PC-3 (cell line): ENCODE data around the gene REPS2. TPM values are rescaled to one million over a fixed set of nuclear protein-coding genes. Genes with fewer than 3 reads are reported as not detected.

Experiments used
- ATAC-seq: fragments of 200-7000 bp; cut with Tn5 transposase; 2 replicates; pipeline ENCODE4 v1.9.1; 2020; ENCODE audit warnings: mild to moderate bottlenecking, moderate library complexity
- BruUV-seq: library from RNA; stranded (reverse); fragments of 400-500 nt; replicated peaks from 2 replicates; lab custom pipeline; 2021; lab: Mats Ljungman, UMichigan
- CTCF ChIA-PET: fragments of 300-600 bp; sonication (Branson Sonifier 250); formaldehyde crosslinking; loops from one replicate; lab custom pipeline; 2022; ENCODE audit warnings: antibody characterized with exemption; lab: Charles Lee
- POLR2A ChIA-PET: fragments of 300-600 bp; sonication (Branson Sonifier 250); formaldehyde crosslinking; loops from one replicate; lab custom pipeline; 2022; ENCODE audit warnings: antibody characterized with exemption; ENCODE audit not compliant: unreplicated experiment; lab: Charles Lee
- DNase-seq: peaks from one replicate; pipeline ENCODE4 v3.0.0-alpha.2; 2015
- H2AFZ ChIP-seq: fragments of 300-600 bp; sonication (generic); 2 replicates; pipeline ENCODE4 v1.6.0; 2016; ENCODE audit warnings: antibody characterized with exemption, low read length
- H3F3A ChIP-seq: fragments of 300-600 bp; sonication (generic); one replicate; pipeline ENCODE4 v1.6.0; 2017; ENCODE audit warnings: antibody characterized with exemption, low read length, control low read depth, mild to moderate bottlenecking; ENCODE audit not compliant: unreplicated experiment
- H3K27ac ChIP-seq: fragments of 300-600 bp; sonication (generic); 2 replicates; pipeline ENCODE4 v1.5.1; 2016; ENCODE audit warnings: mild to moderate bottlenecking, low read length
- H3K27me3 ChIP-seq: fragments of 300-600 bp; sonication (generic); 2 replicates; pipeline ENCODE4 v1.6.1; 2016; ENCODE audit warnings: low read length, mixed read lengths
- H3K36me3 ChIP-seq: fragments of 300-600 bp; sonication (generic); 2 replicates; pipeline ENCODE4 v1.6.1; 2016; ENCODE audit warnings: low read depth, mixed run types, low read length, mixed read lengths
- H3K4me1 ChIP-seq: fragments of 300-600 bp; sonication (generic); 2 replicates; pipeline ENCODE4 v1.5.1; 2016; ENCODE audit warnings: low read length; ENCODE audit not compliant: insufficient read depth
- H3K4me2 ChIP-seq: fragments of 300-600 bp; sonication (generic); 2 replicates; pipeline ENCODE4 v1.6.0; 2016; ENCODE audit warnings: low read length
- H3K4me3 ChIP-seq: fragments of 300-600 bp; sonication (generic); 2 replicates; pipeline ENCODE4 v1.5.1; 2016; ENCODE audit warnings: mild to moderate bottlenecking, low read length, mixed read lengths
- H3K79me2 ChIP-seq: fragments of 300-600 bp; sonication (generic); 2 replicates; pipeline ENCODE4 v1.6.1; 2017; ENCODE audit warnings: low read length, mixed read lengths
- H3K9ac ChIP-seq: fragments of 300-600 bp; sonication (generic); 2 replicates; pipeline ENCODE4 v1.6.0; 2016; ENCODE audit warnings: mild to moderate bottlenecking, low read length
- H3K9me2 ChIP-seq: fragments of 300-600 bp; sonication (generic); replicated peaks from 2 replicates; pipeline ENCODE4 v1.6.1; 2016; ENCODE audit warnings: mixed run types, low read length, mixed read lengths
- H3K9me3 ChIP-seq: fragments of 300-600 bp; sonication (generic); 2 replicates; pipeline ENCODE4 v1.6.1; 2016; ENCODE audit warnings: low read length, mixed read lengths
- H4K20me1 ChIP-seq: fragments of 300-600 bp; sonication (generic); 2 replicates; pipeline ENCODE4 v1.6.1; 2016; ENCODE audit warnings: low read length, mixed read lengths
- EZH2 ChIP-seq: fragments of 300-600 bp; sonication (generic); IDR thresholded peaks from one replicate; pipeline ENCODE4 v1.6.1; 2017; ENCODE audit warnings: antibody characterized with exemption, mild to moderate bottlenecking, low read length; ENCODE audit not compliant: unreplicated experiment
- EZH2phosphoT487 ChIP-seq: fragments of 300-600 bp; sonication (generic); IDR thresholded peaks from 2 replicates; pipeline ENCODE4 v1.6.1; 2018; ENCODE audit warnings: mild to moderate bottlenecking, antibody characterized with exemption, low read length, borderline replicate concordance
- intact Hi-C: fragments of 100-400 bp; cut with micrococcal nuclease; formaldehyde crosslinking; loops from 2 replicates; pipeline ENCODE4 v1.9.0; 2023
- total RNA-seq: library from RNA; depleted of rRNA; stranded (reverse); fragments of >200 nt; gene quantifications from 2 replicates; pipeline ENCODE4 v1.2.3, GENCODE V29; 2014
- TF ChIP-seq, protein P1 (sequence below): fragments of 300-600 bp; sonication (generic); conservative IDR thresholded peaks from 2 replicates; pipeline ENCODE4 v1.5.1; 2017; ENCODE audit warnings: antibody characterized with exemption, low read depth, mild to moderate bottlenecking, low read length

The REPS2 gene
- total RNA-seq, 1 experiment from 2014 or later = 6.3 TPM

DNA sequence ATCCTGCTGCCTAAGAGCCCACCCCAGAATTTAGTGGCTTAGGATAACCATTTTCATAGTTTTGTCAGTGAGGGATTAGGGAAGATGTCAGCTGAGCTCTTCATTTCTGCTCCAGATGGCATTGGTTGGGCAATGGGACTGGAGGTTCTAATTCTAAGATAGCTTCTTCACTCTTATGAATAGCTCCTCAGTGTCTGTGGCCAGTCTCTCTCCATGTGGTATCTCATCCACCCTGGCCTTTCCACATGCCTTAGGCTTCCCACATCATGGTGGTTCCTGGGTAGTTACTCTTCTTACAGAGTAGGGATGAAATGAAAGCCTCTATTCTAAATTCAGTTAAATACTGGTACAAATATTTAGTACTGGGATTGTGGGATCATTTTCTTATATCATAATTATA, 31.3 kb downstream of the REPS2 start:
- ChIA-PET POLR2A (no interaction called here), CTCF (no interaction called here)
- no TSS peak for BruUV-seq
- H3K27me3 ChIP-seq = no peaks in the 10 kb centered on the region
- intact Hi-C loops = no loop called here
- no peak overlapping the region for H2AFZ ChIP-seq
- H3K27ac ChIP-seq = no peak overlapping the region
- TF ChIP-seq, protein P1, sequence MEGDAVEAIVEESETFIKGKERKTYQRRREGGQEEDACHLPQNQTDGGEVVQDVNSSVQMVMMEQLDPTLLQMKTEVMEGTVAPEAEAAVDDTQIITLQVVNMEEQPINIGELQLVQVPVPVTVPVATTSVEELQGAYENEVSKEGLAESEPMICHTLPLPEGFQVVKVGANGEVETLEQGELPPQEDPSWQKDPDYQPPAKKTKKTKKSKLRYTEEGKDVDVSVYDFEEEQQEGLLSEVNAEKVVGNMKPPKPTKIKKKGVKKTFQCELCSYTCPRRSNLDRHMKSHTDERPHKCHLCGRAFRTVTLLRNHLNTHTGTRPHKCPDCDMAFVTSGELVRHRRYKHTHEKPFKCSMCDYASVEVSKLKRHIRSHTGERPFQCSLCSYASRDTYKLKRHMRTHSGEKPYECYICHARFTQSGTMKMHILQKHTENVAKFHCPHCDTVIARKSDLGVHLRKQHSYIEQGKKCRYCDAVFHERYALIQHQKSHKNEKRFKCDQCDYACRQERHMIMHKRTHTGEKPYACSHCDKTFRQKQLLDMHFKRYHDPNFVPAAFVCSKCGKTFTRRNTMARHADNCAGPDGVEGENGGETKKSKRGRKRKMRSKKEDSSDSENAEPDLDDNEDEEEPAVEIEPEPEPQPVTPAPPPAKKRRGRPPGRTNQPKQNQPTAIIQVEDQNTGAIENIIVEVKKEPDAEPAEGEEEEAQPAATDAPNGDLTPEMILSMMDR = no peak
- no peak for TF ChIP-seq EZH2
- TF ChIP-seq EZH2phosphoT487 = no peak
- H3K9me3 ChIP-seq = no peaks in the 10 kb centered on the region
- ATAC-seq (no peak), DNase-seq (no peak)
- H3F3A ChIP-seq = no peaks in the 10 kb centered on the region
- H3K4me3 ChIP-seq = no peak overlapping the region
- H3K4me2 ChIP-seq = no peak overlapping the region
- H3K79me2 ChIP-seq = no peaks in the 10 kb centered on the region
- no peaks in the 10 kb centered on the region for H3K4me1 ChIP-seq
- no peaks in the 10 kb centered on the region for H3K9me2 ChIP-seq
- no peaks in the 10 kb centered on the region for H3K36me3 ChIP-seq
- H4K20me1 ChIP-seq = no peaks in the 10 kb centered on the region
- no peak overlapping the region for H3K9ac ChIP-seq

DNA sequence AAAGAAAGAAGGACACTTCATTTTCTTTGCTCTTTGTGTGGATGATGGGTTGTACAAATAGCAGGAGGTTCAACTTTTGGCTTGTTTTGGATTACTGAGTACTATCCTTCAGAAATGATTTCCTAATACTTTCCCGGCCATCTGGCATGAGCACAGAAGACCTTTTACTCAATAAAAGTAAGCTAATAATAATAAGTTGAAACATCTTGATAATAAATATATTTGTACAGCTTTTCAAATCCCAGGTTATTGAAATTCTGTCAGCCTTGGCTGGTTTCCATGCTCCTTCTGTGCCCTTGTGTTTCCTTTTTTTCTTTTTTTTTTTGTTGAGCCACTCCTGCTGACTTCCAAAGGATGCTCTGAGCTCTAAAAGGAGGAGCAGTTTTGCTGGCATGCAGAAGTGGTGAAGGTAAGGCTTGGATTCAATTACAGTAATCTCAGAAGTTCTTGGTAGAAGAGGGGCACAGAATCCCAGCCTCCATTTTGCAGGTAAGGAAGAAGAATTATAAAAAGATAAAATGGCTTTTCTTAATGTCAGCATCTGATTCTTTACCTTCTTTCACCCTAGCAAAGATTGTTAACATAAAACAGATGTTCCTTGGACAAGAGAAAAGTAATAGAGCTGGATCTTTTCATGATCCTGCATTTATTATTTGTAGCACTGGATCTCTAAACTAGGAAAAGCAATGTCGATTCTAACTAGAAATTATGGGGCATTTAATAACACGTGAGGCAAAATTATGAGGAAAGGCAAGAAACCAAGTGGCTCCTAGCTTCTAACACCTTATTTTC, 31.9 kb downstream of the REPS2 start:
- H3K4me3 ChIP-seq = no peak overlapping the region
- TF ChIP-seq EZH2phosphoT487 (no peak), EZH2 (no peak)
- TF ChIP-seq, protein P1 = no peak
- no peaks in the 10 kb centered on the region for H3K36me3 ChIP-seq
- DNase-seq (no peak), ATAC-seq (no peak)
- ChIA-PET CTCF (no interaction called here), POLR2A (no interaction called here)
- intact Hi-C loops = no loop called here
- H3K4me2 ChIP-seq = no peak overlapping the region
- H3K9ac ChIP-seq = no peak overlapping the region
- H3K4me1 ChIP-seq = no peaks in the 10 kb centered on the region
- H3F3A ChIP-seq = no peaks in the 10 kb centered on the region
- no peaks in the 10 kb centered on the region for H3K79me2 ChIP-seq
- no TSS peak for BruUV-seq
- H3K9me2 ChIP-seq = no peaks in the 10 kb centered on the region
- H3K27me3 ChIP-seq = no peaks in the 10 kb centered on the region
- H2AFZ ChIP-seq = no peak overlapping the region
- no peak overlapping the region for H3K27ac ChIP-seq
- no peaks in the 10 kb centered on the region for H3K9me3 ChIP-seq
- H4K20me1 ChIP-seq = no peaks in the 10 kb centered on the region

DNA sequence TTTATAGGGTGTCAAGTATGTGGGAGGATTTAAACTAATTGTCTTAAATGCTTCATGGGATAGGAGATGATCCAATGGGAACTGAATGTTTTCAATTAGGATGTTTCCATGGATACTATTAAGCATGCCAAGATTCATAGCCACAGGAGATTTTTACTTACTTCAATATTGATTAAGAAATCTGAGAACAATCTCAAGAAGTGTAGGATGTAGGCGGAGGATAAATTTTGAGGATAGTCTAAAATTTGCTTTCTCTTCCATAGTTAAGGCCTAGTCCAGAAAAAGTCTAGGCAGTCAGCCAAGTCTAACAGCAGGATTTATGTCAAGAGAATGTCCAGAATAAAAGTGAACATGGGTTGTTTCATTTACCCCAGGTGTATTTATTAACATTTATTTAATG, 32.8 kb downstream of the REPS2 start:
- no peak for DNase-seq
- H3K9me2 ChIP-seq = no peaks in the 10 kb centered on the region
- no peaks in the 10 kb centered on the region for H3F3A ChIP-seq
- no peak overlapping the region for H3K4me2 ChIP-seq
- no peaks in the 10 kb centered on the region for H3K4me1 ChIP-seq
- ChIA-PET CTCF (no interaction called here), POLR2A (no interaction called here)
- no peak overlapping the region for H2AFZ ChIP-seq
- no peak for TF ChIP-seq EZH2phosphoT487
- no peak for TF ChIP-seq EZH2
- TF ChIP-seq, protein P1 = no peak
- no peak overlapping the region for H3K4me3 ChIP-seq
- no peak for ATAC-seq
- no peaks in the 10 kb centered on the region for H3K79me2 ChIP-seq
- intact Hi-C loops = no loop called here
- no peak overlapping the region for H3K9ac ChIP-seq
- no peaks in the 10 kb centered on the region for H4K20me1 ChIP-seq
- H3K27ac ChIP-seq = no peak overlapping the region
- no peaks in the 10 kb centered on the region for H3K36me3 ChIP-seq
- H3K9me3 ChIP-seq = no peaks in the 10 kb centered on the region
- no TSS peak for BruUV-seq
- no peaks in the 10 kb centered on the region for H3K27me3 ChIP-seq
